H9 (cell line): ENCODE measurements around the gene SWI5. TPM values are rescaled to one million over a fixed set of nuclear protein-coding genes. Genes with fewer than 3 reads are reported as not detected.

ENCODE experiments used
- DNase-seq: peaks from one replicate; pipeline ENCODE4 v3.0.0-alpha.2; 2017
- H2AFZ ChIP-seq: one replicate; pipeline ENCODE4 v1.6.1; 2013; ENCODE audit warnings: mild to moderate bottlenecking, low read length, control low read depth, moderate library complexity
- H2AK5ac ChIP-seq: 2 replicates; pipeline ENCODE4 v1.6.1; 2013; ENCODE audit warnings: low read length, control low read depth, mixed read lengths; ENCODE audit not compliant: insufficient read length
- H2BK120ac ChIP-seq: one replicate; pipeline ENCODE4 v1.6.1; 2013; ENCODE audit warnings: low read depth, mild to moderate bottlenecking, low read length, control low read depth, inconsistent platforms; ENCODE audit not compliant: poor library complexity, severe bottlenecking
- H2BK12ac ChIP-seq: 2 replicates; pipeline ENCODE4 v1.6.1; 2013; ENCODE audit warnings: low read length, control low read depth, mixed read lengths, low read depth; ENCODE audit not compliant: insufficient read length
- H2BK15ac ChIP-seq: 2 replicates; pipeline ENCODE4 v1.6.1; 2013; ENCODE audit warnings: low read depth, low read length, control low read depth
- H2BK20ac ChIP-seq: one replicate; pipeline ENCODE4 v1.6.1; 2013; ENCODE audit warnings: low read depth, mild to moderate bottlenecking, low read length, control low read depth, inconsistent platforms; ENCODE audit not compliant: poor library complexity, severe bottlenecking
- H2BK5ac ChIP-seq: 2 replicates; pipeline ENCODE4 v1.6.1; 2013; ENCODE audit warnings: low read length, control low read depth, mixed read lengths; ENCODE audit not compliant: insufficient read length
- H3K14ac ChIP-seq: 2 replicates; pipeline ENCODE4 v1.6.1; 2013; ENCODE audit warnings: low read length, control low read depth; ENCODE audit not compliant: insufficient read depth
- H3K18ac ChIP-seq: 2 replicates; pipeline ENCODE4 v1.6.1; 2013; ENCODE audit warnings: low read depth, mild to moderate bottlenecking, mixed read lengths, low read length, control low read depth; ENCODE audit not compliant: insufficient read length
- H3K23ac ChIP-seq: 2 replicates; pipeline ENCODE4 v1.6.1; 2013; ENCODE audit warnings: low read length, control low read depth, mixed read lengths, low read depth; ENCODE audit not compliant: insufficient read length
- H3K23me2 ChIP-seq: 2 replicates; pipeline ENCODE4 v1.6.1; 2013; ENCODE audit warnings: low read depth, mild to moderate bottlenecking, mixed read lengths, low read length, control low read depth; ENCODE audit not compliant: insufficient read length, poor library complexity, severe bottlenecking
- H3K27ac ChIP-seq: 2 replicates; pipeline ENCODE4 v1.5.1; 2013; ENCODE audit warnings: low read length, control low read depth, mixed read lengths, low read depth; ENCODE audit not compliant: insufficient read length
- H3K27me3 ChIP-seq: 2 replicates; pipeline ENCODE4 v1.6.1; 2013; ENCODE audit warnings: low read length, control low read depth, inconsistent platforms; ENCODE audit not compliant: insufficient read depth
- H3K4ac ChIP-seq: 2 replicates; pipeline ENCODE4 v1.6.1; 2013; ENCODE audit warnings: low read depth, mild to moderate bottlenecking, control low read depth, inconsistent platforms, low read length, moderate library complexity
- H3K4me1 ChIP-seq: 2 replicates; pipeline ENCODE4 v1.6.1; 2013; ENCODE audit warnings: low read length, control low read depth, inconsistent platforms; ENCODE audit not compliant: insufficient read depth
- H3K4me2 ChIP-seq: 2 replicates; pipeline ENCODE4 v1.6.1; 2013; ENCODE audit warnings: low read length, control low read depth, mixed read lengths; ENCODE audit not compliant: insufficient read length, insufficient read depth
- H3K56ac ChIP-seq: 2 replicates; pipeline ENCODE4 v1.6.1; 2013; ENCODE audit warnings: low read depth, mild to moderate bottlenecking, mixed read lengths, low read length, control low read depth; ENCODE audit not compliant: insufficient read length
- H3K79me1 ChIP-seq: 2 replicates; pipeline ENCODE4 v1.6.1; 2013; ENCODE audit warnings: low read depth, mild to moderate bottlenecking, moderate library complexity, low read length, control low read depth, inconsistent platforms; ENCODE audit not compliant: insufficient read depth, poor library complexity, severe bottlenecking
- H3K79me2 ChIP-seq: 2 replicates; pipeline ENCODE4 v1.6.1; 2013; ENCODE audit warnings: low read length, control low read depth, inconsistent platforms; ENCODE audit not compliant: insufficient read depth
- H3K9ac ChIP-seq: 2 replicates; pipeline ENCODE4 v1.6.1; 2013; ENCODE audit warnings: low read length, control low read depth, mixed read lengths; ENCODE audit not compliant: insufficient read length; ENCODE audit errors: extremely low read depth
- H3K9me3 ChIP-seq: one replicate; pipeline ENCODE4 v1.6.1; 2013; ENCODE audit warnings: low read depth, low read length, inconsistent platforms; ENCODE audit not compliant: control insufficient read depth
- H3T11ph ChIP-seq: one replicate; pipeline ENCODE4 v1.6.1; 2013; ENCODE audit warnings: mild to moderate bottlenecking, low read length, control low read depth, inconsistent platforms
- H4K20me1 ChIP-seq: one replicate; pipeline ENCODE4 v1.6.1; 2013; ENCODE audit not compliant: control insufficient read depth, insufficient read length, insufficient read depth
- H4K5ac ChIP-seq: 2 replicates; pipeline ENCODE4 v1.6.1; 2013; ENCODE audit warnings: low read depth, mild to moderate bottlenecking, mixed read lengths, low read length, control low read depth; ENCODE audit not compliant: insufficient read length
- H4K8ac ChIP-seq: replicated peaks from 2 replicates; pipeline ENCODE4 v1.6.1; 2013; ENCODE audit warnings: low read length, control low read depth, mixed read lengths, low read depth; ENCODE audit not compliant: insufficient read length
- H4K91ac ChIP-seq: 2 replicates; pipeline ENCODE4 v1.6.1; 2013; ENCODE audit warnings: low read depth, mild to moderate bottlenecking, moderate library complexity, mixed read lengths, low read length, control low read depth; ENCODE audit not compliant: insufficient read length
- H3K27ac Mint-ChIP-seq, 3 experiments: 2 replicates in 2 of 3; 3 replicates in 1 of 3; pipeline ENCODE4 v1.8.0; 2020 to 2021; ENCODE audit warnings: mixed read lengths in 3 of 3, mild to moderate bottlenecking in 1 of 3, moderate library complexity in 1 of 3
- H3K27me3 Mint-ChIP-seq: 2 replicates; pipeline ENCODE4 v1.8.0; 2021; ENCODE audit warnings: low read depth, mild to moderate bottlenecking, moderate library complexity, mixed read lengths
- H3K36me3 Mint-ChIP-seq, 3 experiments: 2 replicates in 2 of 3; 3 replicates in 1 of 3; pipeline ENCODE4 v1.8.0; 2020 to 2021; ENCODE audit warnings: low read depth in 3 of 3, mixed read lengths in 3 of 3; ENCODE audit not compliant: insufficient read depth in 1 of 3
- H3K4me1 Mint-ChIP-seq, 2 experiments: 2 replicates each; pipeline ENCODE4 v1.8.0; 2020; ENCODE audit warnings: mixed read lengths in 2 of 2
- H3K4me3 Mint-ChIP-seq, 2 experiments: 2 replicates in 1 of 2; 3 replicates in 1 of 2; pipeline ENCODE4 v1.8.0; 2020 to 2021; ENCODE audit warnings: mild to moderate bottlenecking in 2 of 2, mixed read lengths in 2 of 2, moderate library complexity in 1 of 2
- H3K9me3 Mint-ChIP-seq, 2 experiments: 2 replicates in 1 of 2; 3 replicates in 1 of 2; pipeline ENCODE4 v1.8.0; 2020; ENCODE audit warnings: mild to moderate bottlenecking in 2 of 2, mixed read lengths in 2 of 2, moderate library complexity in 1 of 2
- WGBS: extraction: QIAGEN DNeasy Blood & Tissue Kit; methylation state at CpG from one replicate; pipeline ENCODE4 v1.1.7; 2013; ENCODE audit warnings: missing lambda C conversion rate, low lambda C conversion rate, mixed read lengths; ENCODE audit not compliant: insufficient read length; ENCODE audit errors: extremely low coverage; 5-methylcytosine and 5-hydroxymethylcytosine counted together
- total RNA-seq: library from RNA; stranded (reverse); gene quantifications from 2 replicates; pipeline ENCODE4 v1.2.1, GENCODE V29; 2021
- TF ChIP-seq, protein P1 (sequence below): fragments of 200-600 bp; sonication (generic); conservative IDR thresholded peaks from 3 replicates; pipeline ENCODE4 v1.8.0; 2021; ENCODE audit warnings: antibody characterized with exemption, mild to moderate bottlenecking

The SWI5 gene
- total RNA-seq, 1 experiment from 2014 or later = 25.6 TPM

DNA sequence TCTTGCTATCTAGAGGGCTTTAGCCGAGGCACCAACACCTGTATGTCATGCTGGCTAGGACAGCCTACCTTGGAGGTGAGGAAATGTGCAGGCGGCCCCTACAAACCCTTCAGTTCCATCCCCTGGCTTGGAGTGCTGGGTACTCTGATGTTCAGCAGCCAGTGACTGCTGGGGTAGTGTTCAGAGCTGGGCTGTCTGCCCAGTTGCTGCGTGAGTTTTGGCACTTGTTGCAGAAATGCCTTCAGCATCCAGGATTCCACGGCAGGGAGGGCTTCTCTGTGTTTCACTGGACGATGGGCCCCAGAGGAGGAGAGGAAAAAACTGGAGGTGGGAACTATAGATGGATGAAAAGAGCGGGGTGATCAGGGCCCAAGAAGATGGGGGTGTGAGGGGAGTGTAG, 10.4 kb downstream of the SWI5 start:
- no peak overlapping the region for H3K23ac ChIP-seq
- H3K4me1 Mint-ChIP-seq = no peaks in the 10 kb centered on the region
- H2BK12ac ChIP-seq = no peak overlapping the region
- no peak overlapping the region for H4K8ac ChIP-seq
- H3K4me1 ChIP-seq = no peaks in the 10 kb centered on the region
- no peak overlapping the region for H2AK5ac ChIP-seq
- no peak overlapping the region for H3K4me3 Mint-ChIP-seq
- no peaks in the 10 kb centered on the region for H3K27me3 ChIP-seq
- H2BK15ac ChIP-seq = no peak overlapping the region
- no CpG with 5 or more reads among the region's 6 CpGs for WGBS
- no peaks in the 10 kb centered on the region for H3K23me2 ChIP-seq
- no peak for DNase-seq
- H3K9ac ChIP-seq = no peak overlapping the region
- no peak overlapping the region for H3K4ac ChIP-seq
- no peak overlapping the region for H3K14ac ChIP-seq
- no peak overlapping the region for H3K27ac ChIP-seq
- no peak overlapping the region for H4K91ac ChIP-seq
- no peak overlapping the region for H4K5ac ChIP-seq
- H3K36me3 Mint-ChIP-seq = peaks cover 6 to 20% (median 12%) of the 10 kb centered on the region in 3 experiments; a peak in 6 of 7 replicates
- 0 out of 2 replicates have a peak, but pooled peaks cover 1% of the 10 kb centered on the region for H3K79me2 ChIP-seq
- TF ChIP-seq, protein P1, sequence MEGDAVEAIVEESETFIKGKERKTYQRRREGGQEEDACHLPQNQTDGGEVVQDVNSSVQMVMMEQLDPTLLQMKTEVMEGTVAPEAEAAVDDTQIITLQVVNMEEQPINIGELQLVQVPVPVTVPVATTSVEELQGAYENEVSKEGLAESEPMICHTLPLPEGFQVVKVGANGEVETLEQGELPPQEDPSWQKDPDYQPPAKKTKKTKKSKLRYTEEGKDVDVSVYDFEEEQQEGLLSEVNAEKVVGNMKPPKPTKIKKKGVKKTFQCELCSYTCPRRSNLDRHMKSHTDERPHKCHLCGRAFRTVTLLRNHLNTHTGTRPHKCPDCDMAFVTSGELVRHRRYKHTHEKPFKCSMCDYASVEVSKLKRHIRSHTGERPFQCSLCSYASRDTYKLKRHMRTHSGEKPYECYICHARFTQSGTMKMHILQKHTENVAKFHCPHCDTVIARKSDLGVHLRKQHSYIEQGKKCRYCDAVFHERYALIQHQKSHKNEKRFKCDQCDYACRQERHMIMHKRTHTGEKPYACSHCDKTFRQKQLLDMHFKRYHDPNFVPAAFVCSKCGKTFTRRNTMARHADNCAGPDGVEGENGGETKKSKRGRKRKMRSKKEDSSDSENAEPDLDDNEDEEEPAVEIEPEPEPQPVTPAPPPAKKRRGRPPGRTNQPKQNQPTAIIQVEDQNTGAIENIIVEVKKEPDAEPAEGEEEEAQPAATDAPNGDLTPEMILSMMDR = no peak
- H3K79me1 ChIP-seq = no peaks in the 10 kb centered on the region
- H2BK120ac ChIP-seq = no peak overlapping the region
- H2BK5ac ChIP-seq = no peak overlapping the region
- H3K9me3 Mint-ChIP-seq = no peaks in the 10 kb centered on the region
- no peak overlapping the region for H3K18ac ChIP-seq
- no peak overlapping the region for H3K56ac ChIP-seq
- H3K9me3 ChIP-seq = no peaks in the 10 kb centered on the region
- H4K20me1 ChIP-seq = no peaks in the 10 kb centered on the region
- H3K27me3 Mint-ChIP-seq = no peaks in the 10 kb centered on the region; the same call in 1 of the 2 replicates
- no peak overlapping the region for H2BK20ac ChIP-seq
- H2AFZ ChIP-seq = no peak overlapping the region
- no peak overlapping the region for H3K27ac Mint-ChIP-seq
- no peak overlapping the region for H3T11ph ChIP-seq
- H3K4me2 ChIP-seq = no peak overlapping the region
